NCI-H187 (cell line): Measurements from ENCODE around the gene NRXN3.

Source experiments
- DNase-seq, 2 experiments: peaks; one replicate each; lab custom pipeline; 2025; lab: John Stamatoyannopoulos, UW

Gene NRXN3

GRCh38 chr14:78710963-78711362 lies 540.8 kb downstream of the NRXN3 start:
- no peak for DNase-seq

DNA sequence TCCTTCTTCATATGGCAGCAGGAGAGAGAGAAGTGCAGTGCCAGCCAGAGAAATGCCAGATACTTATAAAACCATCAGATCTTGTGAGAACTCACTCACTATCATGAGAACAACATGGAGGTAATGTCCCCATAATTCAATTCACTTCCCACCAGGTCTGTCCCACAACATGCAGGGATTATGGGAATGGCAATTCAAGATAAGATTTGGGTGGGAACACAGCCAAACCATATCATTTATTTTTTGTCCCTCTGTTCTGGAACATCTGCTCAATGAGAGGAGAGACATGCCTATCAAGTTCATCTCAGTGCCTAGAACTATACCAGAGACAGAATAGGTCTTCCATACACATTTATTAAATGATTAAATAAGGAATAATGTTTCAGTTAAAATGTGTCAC lies 543.5 kb downstream of the NRXN3 start:
- no peak for DNase-seq

DNA sequence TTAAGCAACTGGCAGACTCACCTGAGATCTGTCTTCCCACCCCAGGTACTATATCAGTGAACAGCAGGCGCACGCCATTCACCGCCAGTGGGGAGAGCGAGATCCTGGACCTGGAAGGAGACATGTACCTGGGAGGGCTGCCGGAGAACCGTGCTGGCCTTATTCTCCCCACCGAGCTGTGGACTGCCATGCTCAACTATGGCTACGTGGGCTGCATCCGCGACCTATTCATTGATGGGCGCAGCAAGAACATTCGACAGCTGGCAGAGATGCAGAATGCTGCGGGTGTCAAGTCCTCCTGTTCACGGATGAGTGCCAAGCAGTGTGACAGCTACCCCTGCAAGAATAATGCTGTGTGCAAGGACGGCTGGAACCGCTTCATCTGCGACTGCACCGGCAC lies 544.5 kb downstream of the NRXN3 start:
- no peak for DNase-seq

- peak; percentile 24 to 65 for DNase-seq
Observed at GRCh38 chr14:78721756-78722480, 551.7 kb downstream of the NRXN3 start.

DNA sequence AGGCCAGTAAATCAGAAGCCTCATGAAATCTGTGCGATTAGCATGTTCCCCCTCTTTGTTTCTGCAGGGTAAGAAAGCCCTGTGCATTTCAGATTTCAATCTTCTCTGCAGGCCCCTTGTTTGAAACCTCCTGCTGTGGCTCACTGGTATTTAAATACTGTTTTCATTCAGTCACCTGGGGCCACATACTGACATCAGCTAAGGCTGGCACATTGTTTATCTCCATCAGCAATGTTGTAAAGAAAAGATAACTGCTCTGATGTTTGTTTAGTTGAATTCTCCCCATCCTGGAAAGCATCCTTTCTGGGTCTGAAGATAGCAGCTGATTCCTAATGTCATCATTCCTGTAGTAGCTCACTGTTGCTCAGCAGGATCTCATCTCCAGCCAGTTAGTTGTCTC lies 554.9 kb downstream of the NRXN3 start:
- DNase-seq, result no peak

GRCh38 chr14:78737116-78737515 lies 566.9 kb downstream of the NRXN3 start:
- DNase-seq, result no peak

DNA sequence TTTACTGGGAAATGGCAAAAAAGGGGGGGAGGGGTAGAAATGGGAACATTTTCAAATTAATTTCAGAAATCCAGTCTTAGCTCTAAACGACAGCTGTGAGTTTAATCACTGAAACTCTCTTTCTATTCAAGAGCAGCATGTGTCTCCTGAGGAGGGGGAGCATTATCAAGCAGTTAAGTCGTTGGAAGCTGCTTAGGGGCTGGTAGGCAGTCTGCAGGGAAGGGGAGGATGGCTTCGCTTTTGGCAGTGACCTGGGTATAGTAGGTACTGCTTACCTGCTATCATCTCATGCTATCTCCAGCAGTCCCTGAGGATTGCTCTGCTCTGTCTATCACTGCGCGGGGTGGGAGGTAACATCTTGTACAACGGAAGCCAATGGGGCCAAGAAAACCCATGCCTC lies 567.4 kb downstream of the NRXN3 start:
- DNase-seq, result no peak

DNA sequence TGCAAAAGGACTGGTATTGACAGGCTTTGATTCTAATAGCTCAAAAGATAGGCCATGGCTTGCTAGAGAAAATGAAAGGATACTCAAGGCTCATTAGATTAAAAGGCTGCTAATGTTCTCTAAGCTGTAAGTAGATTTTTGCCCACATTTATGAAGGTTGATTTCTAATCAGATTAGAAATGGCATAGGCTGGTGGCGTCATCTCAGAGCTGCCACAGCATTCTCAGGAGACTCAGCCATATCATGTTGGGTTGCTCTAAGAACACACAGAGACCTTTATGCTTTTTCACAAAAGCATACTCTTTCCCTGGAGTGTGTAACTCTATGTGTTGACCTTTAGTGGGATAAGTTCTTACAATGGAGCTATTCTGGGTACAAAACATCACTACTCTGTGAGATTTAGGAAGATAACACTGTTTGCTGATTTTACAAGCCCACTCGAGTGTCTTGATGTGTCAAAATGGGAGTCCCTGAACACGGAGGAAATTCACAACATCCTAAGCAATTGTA lies 576.0 kb downstream of the NRXN3 start:
- no peak for DNase-seq

DNA sequence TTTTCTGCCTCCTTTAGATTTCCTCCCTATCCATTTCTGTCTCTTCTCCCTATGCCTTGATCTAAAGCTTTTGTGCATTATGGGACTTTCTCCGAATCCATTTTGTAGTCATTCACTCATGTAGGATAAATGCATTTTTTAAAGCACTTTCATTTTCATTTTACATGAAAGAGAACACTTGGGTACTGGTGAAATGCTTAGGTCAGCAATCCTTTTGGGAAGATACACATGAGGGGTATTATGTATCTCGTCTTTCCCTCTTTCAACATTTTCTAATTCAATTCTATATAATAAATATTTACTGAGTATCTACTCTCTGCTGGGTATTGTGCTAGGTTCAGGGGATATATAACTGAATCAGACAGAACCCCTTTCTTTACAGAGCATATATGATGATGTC lies 577.6 kb downstream of the NRXN3 start:
- no peak for DNase-seq

DNA sequence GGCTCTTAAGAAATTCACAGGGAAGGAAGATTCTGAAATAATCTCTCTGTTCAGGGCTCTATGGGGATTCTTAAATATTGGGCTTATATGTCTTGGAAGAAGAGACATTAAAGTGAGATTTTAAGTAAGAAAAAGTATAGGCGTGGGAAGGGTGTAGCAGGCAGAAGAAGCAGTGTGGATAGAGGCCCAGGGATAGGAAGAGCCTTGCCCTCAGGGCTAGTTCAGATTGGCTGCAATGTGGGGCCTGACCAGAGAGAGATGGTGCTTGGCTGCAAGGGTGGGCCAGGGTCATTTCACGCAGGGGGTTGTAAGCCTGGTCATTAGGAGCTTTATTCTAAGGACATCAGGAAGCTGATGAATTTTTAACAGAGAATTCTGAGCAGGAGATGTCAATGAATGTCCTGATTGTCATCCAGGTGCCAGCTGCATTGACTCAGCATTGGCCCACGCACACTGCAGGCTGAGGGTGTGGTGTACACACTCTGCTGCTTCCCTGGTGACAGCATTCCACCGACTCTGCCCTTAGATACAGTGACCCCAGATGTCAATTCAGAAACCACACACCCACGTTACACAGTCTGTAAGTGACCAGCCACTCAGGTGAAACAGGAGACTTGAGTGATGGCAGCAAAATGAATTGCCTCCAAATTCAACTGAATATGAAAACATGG lies 582.5 kb downstream of the NRXN3 start:
- DNase-seq, result peak; percentile 37 to 47

DNA sequence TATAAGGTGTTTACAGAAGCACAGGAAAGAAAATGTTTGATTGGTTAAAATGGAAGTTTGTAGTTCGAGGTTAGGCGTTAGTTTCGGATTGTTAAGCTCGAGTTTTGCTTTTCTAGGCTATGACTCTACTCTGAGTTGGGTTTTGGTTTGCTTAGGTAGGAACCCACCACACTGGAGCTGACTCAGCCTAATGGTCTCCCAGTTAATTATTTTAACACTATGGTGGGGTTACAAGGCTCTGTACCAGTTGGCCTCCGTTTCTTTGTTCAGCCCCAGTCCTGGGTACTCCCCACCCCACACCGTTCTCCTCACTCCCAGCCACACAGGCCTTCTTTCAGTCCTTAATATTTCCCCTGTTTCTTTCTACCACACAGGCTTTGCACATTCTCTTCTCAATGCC lies 583.9 kb downstream of the NRXN3 start:
- no peak for DNase-seq

- peak; percentile 91 for DNase-seq
Observed at GRCh38 chr14:78758333-78758732, 588.2 kb downstream of the NRXN3 start.

DNA sequence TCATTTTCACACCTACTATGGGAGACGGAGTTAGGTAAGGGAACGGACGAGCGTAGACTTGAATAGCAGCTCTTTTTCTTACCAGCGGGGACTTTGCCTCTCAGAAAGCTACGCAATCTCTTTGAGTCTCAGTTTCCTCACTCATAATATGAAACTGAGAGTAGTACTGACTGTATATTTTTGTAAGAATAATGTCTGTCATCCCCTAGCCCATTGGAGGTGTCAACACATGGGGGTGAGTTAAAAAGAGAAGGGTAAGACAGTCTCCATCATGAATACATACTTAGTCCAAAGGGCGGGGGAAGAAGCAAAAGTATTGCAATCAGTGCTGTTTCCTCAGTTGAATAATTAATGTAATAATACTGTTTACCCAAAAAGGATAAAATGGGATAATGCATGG lies 592.2 kb downstream of the NRXN3 start:
- no peak for DNase-seq

GRCh38 chr14:78763746-78764145 lies 593.6 kb downstream of the NRXN3 start:
- DNase-seq, result no peak

DNA sequence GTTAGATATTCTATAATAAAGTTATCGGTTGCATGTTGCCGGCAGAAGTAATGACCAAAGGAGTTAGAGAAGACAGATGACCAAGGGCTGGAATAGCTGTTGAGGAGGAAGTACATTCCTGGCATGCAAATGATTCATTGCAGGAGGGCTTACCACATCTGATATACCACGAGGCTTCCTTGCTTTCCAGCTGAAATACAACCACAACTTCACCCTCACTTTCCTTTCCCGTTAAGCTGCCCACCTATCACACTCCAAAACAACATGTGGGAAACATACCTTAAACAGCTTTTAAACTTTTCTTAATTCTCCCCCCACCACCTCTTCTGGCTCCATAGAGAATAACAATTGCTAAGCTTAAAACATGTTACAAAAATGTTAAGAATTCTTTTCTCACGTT lies 594.1 kb downstream of the NRXN3 start:
- DNase-seq, result no peak

GRCh38 chr14:78764645-78765044 lies 594.5 kb downstream of the NRXN3 start:
- DNase-seq, result no peak

GRCh38 chr14:78767436-78767835 lies 597.3 kb downstream of the NRXN3 start:
- no peak for DNase-seq

GRCh38 chr14:78782551-78782950 lies 612.4 kb downstream of the NRXN3 start:
- no peak for DNase-seq

GRCh38 chr14:78785265-78785664 lies 615.1 kb downstream of the NRXN3 start:
- no peak for DNase-seq

- DNase-seq, result no peak
Observed at GRCh38 chr14:78788467-78789360, 618.5 kb downstream of the NRXN3 start.

DNA sequence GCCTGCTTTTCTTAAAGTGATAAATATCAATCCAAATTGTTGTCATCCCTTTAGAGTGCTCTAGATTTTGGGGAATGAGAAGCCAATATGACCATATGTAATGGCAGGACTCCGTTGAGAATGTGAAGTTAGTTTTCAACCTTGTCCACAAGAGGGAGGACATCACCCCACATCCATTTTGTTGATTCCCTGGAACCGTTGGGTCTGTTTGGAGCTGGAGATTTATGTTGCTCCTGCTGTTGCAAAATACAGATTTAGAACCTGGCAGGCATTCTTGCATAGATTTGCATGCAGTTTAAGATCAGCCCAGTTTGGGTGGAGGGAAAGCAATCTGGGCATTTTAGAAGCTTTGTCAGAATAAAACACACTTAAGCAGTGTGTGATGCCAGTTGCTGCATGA lies 620.1 kb downstream of the NRXN3 start:
- DNase-seq, result no peak

DNA sequence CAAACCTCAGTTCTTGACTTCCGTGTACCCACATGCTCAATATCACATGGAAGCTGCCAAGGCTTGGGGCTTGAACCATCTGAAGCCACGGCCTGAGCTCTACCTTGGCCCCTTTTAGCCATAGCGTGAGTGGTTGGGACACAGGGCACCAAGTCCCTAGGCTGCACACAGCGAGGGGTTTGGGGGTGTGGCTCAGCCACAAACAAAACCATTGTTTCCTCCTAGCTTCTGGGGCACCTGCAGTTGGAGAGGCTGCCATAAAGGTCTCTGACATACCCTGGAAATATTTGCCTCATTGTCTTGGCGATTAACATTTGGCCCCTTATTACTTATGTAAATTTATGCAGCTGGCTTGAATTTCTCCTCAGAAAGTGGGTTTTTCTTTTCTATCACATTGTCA lies 628.6 kb downstream of the NRXN3 start:
- no peak for DNase-seq

DNA sequence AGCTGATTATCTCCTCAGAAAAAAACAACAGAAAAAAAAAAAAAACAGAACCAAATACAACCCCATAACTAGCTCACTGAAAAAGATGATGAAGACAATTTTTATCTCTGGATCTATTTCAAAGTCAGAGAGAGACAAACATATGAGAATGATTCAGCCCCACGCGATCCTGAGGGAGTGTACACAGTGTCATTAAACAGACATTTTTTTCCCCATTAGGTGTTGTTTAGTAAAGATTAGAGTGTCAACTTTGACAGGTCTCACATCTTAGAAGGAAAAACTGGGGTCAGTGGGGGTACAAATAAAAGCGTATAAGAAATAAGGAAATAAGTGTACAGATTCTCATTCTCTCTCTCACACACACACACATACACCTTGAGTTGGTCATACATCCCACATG lies 635.4 kb downstream of the NRXN3 start:
- DNase-seq, result no peak
